Measurements from ENCODE around the gene SMYD3.

SMYD3 gene

DNA sequence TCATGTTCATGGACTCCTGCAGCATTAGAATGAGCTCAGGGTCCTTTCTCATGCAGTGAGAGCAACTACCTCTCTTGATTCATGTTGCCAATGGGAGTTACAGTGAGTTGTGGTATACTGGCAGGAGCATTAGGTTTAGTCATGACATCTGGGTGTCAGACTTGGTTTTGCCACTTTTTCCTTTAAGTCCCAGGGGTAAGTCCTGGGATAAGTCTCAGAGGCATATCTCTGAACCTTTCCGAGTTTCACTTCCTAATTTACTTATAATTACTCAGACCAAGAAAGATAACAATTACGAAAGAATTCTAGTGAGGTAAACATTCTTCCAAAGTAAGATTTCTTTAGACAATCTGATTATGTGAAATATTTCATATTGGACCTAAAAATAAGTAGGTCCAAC is 606.0 kb downstream of the SMYD3 start:
- peak overlapping the region; percentile 45 to 88 (median 69) for H3K4me2 ChIP-seq
- peak in 3 of 11 experiments; percentile 35 to 73 (median 46); a peak in 4 of 22 replicates for TF ChIP-seq Cebpa-rat (IDR thresholded peaks at IDR 0.05)
- H3K4me3 ChIP-seq: no peak overlapping the region
- peaks cover 3 to 32% (median 14%) of the 10 kb centered on the region in 11 experiments; a peak in 15 of 22 replicates for H3K36me3 ChIP-seq
- peak overlapping the region in 9 of 11 experiments; percentile 73 to 96 (median 91); a peak in 19 of 22 replicates for H3K27ac ChIP-seq
- peaks cover 32 to 73% (median 56%) of the 10 kb centered on the region in 10 experiments for H3K4me1 ChIP-seq
- H3K9ac ChIP-seq: peak overlapping the region in 8 of 11 experiments; percentile 59 to 79 (median 72); a peak in 15 of 22 replicates
- H3K27me3 ChIP-seq: no peaks in the 10 kb centered on the region
- H4K20me1 ChIP-seq: no peaks in the 10 kb centered on the region
- peaks cover 11 to 42% (median 29%) of the 10 kb centered on the region in 11 experiments; a peak in 21 of 22 replicates for H3K9me3 ChIP-seq (replicated peaks in 1 of 11)

- no peak for TF ChIP-seq Cebpa-rat (IDR thresholded peaks at IDR 0.05)
- Histone ChIP-seq H3K4me2 (peak overlapping the region in 8 of 11 experiments; percentile 26 to 88 (median 45); a peak in 15 of 22 replicates), H3K9me3 (replicated peaks in 1 of 11) (peaks cover 14 to 35% (median 23%) of the 10 kb centered on the region in 11 experiments), H3K27ac (peak overlapping the region in 5 of 11 experiments; percentile 21 to 96 (median 93); a peak in 7 of 22 replicates), H3K27me3 (no peaks in the 10 kb centered on the region), H3K4me3 (no peak overlapping the region), H3K4me1 (peaks cover 48 to 87% (median 72%) of the 10 kb centered on the region in 10 experiments), H3K36me3 (peaks cover 0 to 18% (median 8%) of the 10 kb centered on the region in 11 experiments; a peak in 13 of 22 replicates), H4K20me1 (no peaks in the 10 kb centered on the region), H3K9ac (no peak overlapping the region)
These were observed 608.5 kb downstream of the SMYD3 start for GRCh38 chr1:245898581-245898980.

DNA sequence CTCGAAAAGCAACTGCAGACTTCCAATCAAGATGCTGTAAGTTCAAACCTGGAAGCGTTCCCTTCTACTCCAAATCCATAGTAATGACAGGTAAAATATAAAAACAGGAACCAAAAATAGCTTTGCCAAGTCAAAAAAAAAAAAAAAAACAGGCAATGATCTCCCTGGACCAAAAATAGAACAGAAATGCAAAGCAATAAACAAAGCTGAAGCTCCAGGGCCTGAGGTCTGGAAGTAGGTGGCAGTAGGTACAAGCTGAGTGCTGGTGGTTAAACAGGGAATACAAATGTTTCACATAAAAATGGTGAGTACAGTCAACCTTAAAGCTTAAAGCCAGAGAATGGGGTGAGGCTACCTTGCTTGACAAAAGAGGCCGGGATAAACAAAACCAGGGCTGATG is 610.8 kb downstream of the SMYD3 start:
- Histone ChIP-seq H3K4me2 (peak overlapping the region; percentile 46 to 81 (median 58)), H3K9me3 (replicated peaks in 1 of 11) (peaks cover 26 to 38% (median 31%) of the 10 kb centered on the region in 11 experiments), H3K4me3 (no peak overlapping the region), H4K20me1 (no peaks in the 10 kb centered on the region), H3K27me3 (no peaks in the 10 kb centered on the region), H3K27ac (peak overlapping the region in 8 of 11 experiments; percentile 4 to 64 (median 56); a peak in 13 of 22 replicates), H3K4me1 (peaks cover 37 to 65% (median 57%) of the 10 kb centered on the region in 10 experiments), H3K36me3 (peaks cover 0 to 21% (median 7%) of the 10 kb centered on the region in 11 experiments; a peak in 9 of 22 replicates), H3K9ac (peak overlapping the region in 2 of 11 experiments; percentile 1 to 9; a peak in 1 of 22 replicates)
- no peak for TF ChIP-seq Cebpa-rat (IDR thresholded peaks at IDR 0.05)

GRCh38 chr1:245895455-245895959 is 611.6 kb downstream of the SMYD3 start:
- H3K9ac ChIP-seq: peak overlapping the region in 2 of 11 experiments; percentile 1 to 13; a peak in 3 of 22 replicates
- H3K36me3 ChIP-seq: peaks cover 0 to 21% (median 7%) of the 10 kb centered on the region in 11 experiments; a peak in 9 of 22 replicates
- H3K4me2 ChIP-seq: peak overlapping the region; percentile 42 to 81 (median 57); a peak in 21 of 22 replicates
- H3K4me1 ChIP-seq: peaks cover 30 to 58% (median 50%) of the 10 kb centered on the region in 10 experiments
- no peaks in the 10 kb centered on the region for H4K20me1 ChIP-seq
- TF ChIP-seq Cebpa-rat (IDR thresholded peaks at IDR 0.05): no peak
- no peak overlapping the region for H3K4me3 ChIP-seq
- no peaks in the 10 kb centered on the region for H3K27me3 ChIP-seq
- peaks cover 27 to 42% (median 34%) of the 10 kb centered on the region in 11 experiments for H3K9me3 ChIP-seq (replicated peaks in 1 of 11)
- peak overlapping the region in 7 of 11 experiments; percentile 14 to 64 (median 56); a peak in 12 of 22 replicates for H3K27ac ChIP-seq

GRCh38 chr1:245894843-245895242 is 612.2 kb downstream of the SMYD3 start:
- peaks cover 0 to 19% (median 7%) of the 10 kb centered on the region in 11 experiments; a peak in 9 of 22 replicates for H3K36me3 ChIP-seq
- H3K9ac ChIP-seq: peak overlapping the region in 3 of 11 experiments; percentile 1 to 13 (median 10); a peak in 4 of 22 replicates
- no peaks in the 10 kb centered on the region for H3K27me3 ChIP-seq
- peaks cover 23 to 51% (median 44%) of the 10 kb centered on the region in 10 experiments for H3K4me1 ChIP-seq
- no peak for TF ChIP-seq Cebpa-rat (IDR thresholded peaks at IDR 0.05)
- H4K20me1 ChIP-seq: no peaks in the 10 kb centered on the region
- peak overlapping the region in 10 of 11 experiments; percentile 42 to 81 (median 57); a peak in 20 of 22 replicates for H3K4me2 ChIP-seq
- no peak overlapping the region for H3K4me3 ChIP-seq
- H3K27ac ChIP-seq: peak overlapping the region in 7 of 11 experiments; percentile 10 to 64 (median 56); a peak in 12 of 22 replicates
- H3K9me3 ChIP-seq (replicated peaks in 1 of 11): peaks cover 31 to 49% (median 39%) of the 10 kb centered on the region in 11 experiments

- peaks cover 36 to 52% (median 43%) of the 10 kb centered on the region in 11 experiments for H3K9me3 ChIP-seq (replicated peaks in 1 of 11)
- H3K4me2 ChIP-seq: no peak overlapping the region
- H3K9ac ChIP-seq: no peak overlapping the region
- H3K27ac ChIP-seq: no peak overlapping the region
- peaks cover 23 to 37% (median 30%) of the 10 kb centered on the region in 10 experiments for H3K4me1 ChIP-seq
- no peaks in the 10 kb centered on the region for H4K20me1 ChIP-seq
- H3K36me3 ChIP-seq: peaks cover 0 to 12% (median 7%) of the 10 kb centered on the region in 11 experiments; a peak in 6 of 22 replicates
- H3K4me3 ChIP-seq: no peak overlapping the region
- no peak for TF ChIP-seq Cebpa-rat (IDR thresholded peaks at IDR 0.05)
- no peaks in the 10 kb centered on the region for H3K27me3 ChIP-seq
These were observed 614.1 kb downstream of the SMYD3 start for GRCh38 chr1:245893025-245893424.

- no peak for TF ChIP-seq Cebpa-rat (IDR thresholded peaks at IDR 0.05)
- Histone ChIP-seq H3K4me1 (no peaks in the 10 kb centered on the region), H3K36me3 (peaks cover 0 to 11% (median 6%) of the 10 kb centered on the region in 11 experiments; a peak in 7 of 22 replicates), H4K20me1 (no peaks in the 10 kb centered on the region), H3K9me3 (replicated peaks in 1 of 11) (peaks cover 31 to 56% (median 42%) of the 10 kb centered on the region in 11 experiments), H3K9ac (no peak overlapping the region), H3K4me3 (no peak overlapping the region), H3K27ac (no peak overlapping the region), H3K4me2 (no peak overlapping the region), H3K27me3 (no peaks in the 10 kb centered on the region)
These were observed 618.3 kb downstream of the SMYD3 start for GRCh38 chr1:245888809-245889208.

- Histone ChIP-seq H3K9me3 (replicated peaks in 1 of 11) (peaks cover 21 to 49% (median 33%) of the 10 kb centered on the region in 11 experiments; a peak in 21 of 22 replicates), H3K4me2 (no peak overlapping the region), H3K27ac (no peak overlapping the region), H3K4me1 (no peaks in the 10 kb centered on the region; a peak in 1 of 20 replicates), H3K4me3 (no peak overlapping the region), H3K36me3 (peaks cover 0 to 11% (median under 1%) of the 10 kb centered on the region in 11 experiments; a peak in 3 of 22 replicates), H3K27me3 (no peaks in the 10 kb centered on the region), H3K9ac (no peak overlapping the region), H4K20me1 (no peaks in the 10 kb centered on the region)
- TF ChIP-seq Cebpa-rat (IDR thresholded peaks at IDR 0.05): no peak
These were observed 619.2 kb downstream of the SMYD3 start for GRCh38 chr1:245887829-245888228.

All from BLaER1 treated with 17β-estradiol and CSF1 and Interleukin-3, amounts not matched to agents 10 nM and 100 nM (cell line).